HUES64 (cell line): ENCODE measurements around the gene ZBTB16.

Source experiments
- H3K27ac ChIP-seq: 2 replicates; pipeline ENCODE4 v1.7.0; 2013; ENCODE audit warnings: low read depth, low read length, inconsistent platforms
- H3K27me3 ChIP-seq: 2 replicates; pipeline ENCODE4 v1.6.1; 2013; ENCODE audit warnings: mild to moderate bottlenecking, low read length; ENCODE audit not compliant: insufficient read depth
- H3K36me3 ChIP-seq: 2 replicates; pipeline ENCODE4 v1.6.1; 2013; ENCODE audit warnings: mild to moderate bottlenecking, low read length; ENCODE audit not compliant: insufficient read depth
- H3K4me1 ChIP-seq: 2 replicates; pipeline ENCODE4 v1.6.1; 2013; ENCODE audit warnings: mild to moderate bottlenecking, low read length, moderate library complexity; ENCODE audit not compliant: insufficient read depth
- H3K4me3 ChIP-seq: 2 replicates; pipeline ENCODE4 v1.5.1; 2013; ENCODE audit warnings: mild to moderate bottlenecking, low read length, moderate library complexity
- H3K9ac ChIP-seq: 2 replicates; pipeline ENCODE4 v1.6.1; 2013; ENCODE audit warnings: mild to moderate bottlenecking, low read depth, low read length
- H3K9me3 ChIP-seq: 2 replicates; pipeline ENCODE4 v1.6.1; 2013; ENCODE audit warnings: low read depth, low read length; ENCODE audit not compliant: insufficient read depth
- WGBS: fragments of 150-250, 120-280 bp; methylation state at CpG from one replicate; pipeline ENCODE4 v1.1.7; 2013; ENCODE audit warnings: missing lambda C conversion rate; 5-methylcytosine and 5-hydroxymethylcytosine counted together

The ZBTB16 gene

DNA sequence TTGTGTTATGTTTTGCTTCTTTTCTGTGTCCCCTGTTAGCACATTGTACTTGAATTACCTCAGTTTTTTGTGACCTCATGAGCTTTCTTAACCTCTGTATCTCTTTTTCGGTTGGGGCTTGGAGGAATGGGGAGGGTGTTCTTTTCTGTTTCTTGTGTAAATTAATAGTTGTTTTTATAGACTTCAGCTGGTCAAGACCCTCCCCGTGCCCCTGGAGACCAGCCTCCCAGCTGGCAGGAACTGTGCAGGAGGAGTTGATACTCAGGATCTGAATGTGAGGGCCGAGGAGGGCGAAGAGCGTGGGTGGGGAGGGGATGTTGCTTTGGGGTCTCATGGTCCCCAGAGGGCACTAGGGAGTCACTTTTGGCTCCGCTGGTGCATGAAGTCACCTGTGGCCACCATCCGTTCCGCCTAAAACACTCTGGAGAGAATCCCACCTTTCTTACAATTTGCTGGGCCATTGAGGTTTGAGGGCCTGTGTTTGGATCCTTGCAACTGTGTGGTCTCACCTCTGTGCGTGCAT, 192.4 kb downstream of the ZBTB16 start:
- Histone ChIP-seq H3K9me3 (no peaks in the 10 kb centered on the region), H3K4me3 (no peak overlapping the region), H3K9ac (no peak overlapping the region), H3K27me3 (no peaks in the 10 kb centered on the region), H3K36me3 (no peaks in the 10 kb centered on the region), H3K4me1 (peaks cover 20% of the 10 kb centered on the region), H3K27ac (no peak overlapping the region)
- 65% methylated on average over 9 of the region's 9 CpGs for WGBS

DNA sequence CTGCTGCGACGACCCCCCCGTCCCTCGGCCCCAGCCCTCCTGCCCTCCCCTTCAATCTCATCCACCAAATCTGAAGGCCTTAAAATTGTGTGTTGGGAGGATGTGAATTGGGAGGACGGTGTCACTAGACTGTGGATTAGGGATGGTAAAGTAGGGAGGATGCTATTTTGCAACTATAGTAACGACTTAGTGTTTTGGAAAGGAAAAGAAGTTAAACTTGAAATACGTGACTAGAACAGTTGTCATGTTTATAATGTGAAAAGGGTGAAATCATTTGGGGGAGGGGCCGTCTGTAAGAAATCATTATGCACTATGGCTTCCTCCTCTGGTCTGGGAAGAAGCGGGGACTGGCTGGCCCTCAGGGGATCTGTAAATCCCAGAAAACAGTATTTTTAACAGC, 193.3 kb downstream of the ZBTB16 start:
- Histone ChIP-seq H3K27me3 (no peaks in the 10 kb centered on the region), H3K9ac (no peak overlapping the region), H3K4me1 (peaks cover 25% of the 10 kb centered on the region), H3K4me3 (no peak overlapping the region), H3K27ac (no peak overlapping the region), H3K36me3 (no peaks in the 10 kb centered on the region), H3K9me3 (no peaks in the 10 kb centered on the region)
- WGBS = 80% methylated on average over 5 of the region's 9 CpGs

GRCh38 chr11:114253771-114254170, 194.3 kb downstream of the ZBTB16 start:
- 82% methylated on average over 2 of the region's 2 CpGs for WGBS
- Histone ChIP-seq H3K9me3 (no peaks in the 10 kb centered on the region), H3K4me1 (peaks cover 25% of the 10 kb centered on the region), H3K27me3 (no peaks in the 10 kb centered on the region), H3K27ac (no peak overlapping the region), H3K4me3 (no peak overlapping the region), H3K9ac (no peak overlapping the region), H3K36me3 (no peaks in the 10 kb centered on the region)

- Histone ChIP-seq H3K27me3 (no peaks in the 10 kb centered on the region), H3K9me3 (no peaks in the 10 kb centered on the region), H3K36me3 (no peaks in the 10 kb centered on the region), H3K27ac (no peak overlapping the region), H3K9ac (no peak overlapping the region), H3K4me3 (no peak overlapping the region), H3K4me1 (peaks cover 25% of the 10 kb centered on the region)
- WGBS = 90% methylated on average over 12 of the region's 14 CpGs
These were observed 195.1 kb downstream of the ZBTB16 start for GRCh38 chr11:114254571-114255146.

GRCh38 chr11:114255289-114255688, 195.8 kb downstream of the ZBTB16 start:
- WGBS = 79% methylated on average over 11 of the region's 11 CpGs
- Histone ChIP-seq H3K27ac (no peak overlapping the region), H3K9me3 (no peaks in the 10 kb centered on the region), H3K9ac (no peak overlapping the region), H3K27me3 (no peaks in the 10 kb centered on the region), H3K4me1 (peaks cover 25% of the 10 kb centered on the region), H3K4me3 (no peak overlapping the region), H3K36me3 (no peaks in the 10 kb centered on the region)

DNA sequence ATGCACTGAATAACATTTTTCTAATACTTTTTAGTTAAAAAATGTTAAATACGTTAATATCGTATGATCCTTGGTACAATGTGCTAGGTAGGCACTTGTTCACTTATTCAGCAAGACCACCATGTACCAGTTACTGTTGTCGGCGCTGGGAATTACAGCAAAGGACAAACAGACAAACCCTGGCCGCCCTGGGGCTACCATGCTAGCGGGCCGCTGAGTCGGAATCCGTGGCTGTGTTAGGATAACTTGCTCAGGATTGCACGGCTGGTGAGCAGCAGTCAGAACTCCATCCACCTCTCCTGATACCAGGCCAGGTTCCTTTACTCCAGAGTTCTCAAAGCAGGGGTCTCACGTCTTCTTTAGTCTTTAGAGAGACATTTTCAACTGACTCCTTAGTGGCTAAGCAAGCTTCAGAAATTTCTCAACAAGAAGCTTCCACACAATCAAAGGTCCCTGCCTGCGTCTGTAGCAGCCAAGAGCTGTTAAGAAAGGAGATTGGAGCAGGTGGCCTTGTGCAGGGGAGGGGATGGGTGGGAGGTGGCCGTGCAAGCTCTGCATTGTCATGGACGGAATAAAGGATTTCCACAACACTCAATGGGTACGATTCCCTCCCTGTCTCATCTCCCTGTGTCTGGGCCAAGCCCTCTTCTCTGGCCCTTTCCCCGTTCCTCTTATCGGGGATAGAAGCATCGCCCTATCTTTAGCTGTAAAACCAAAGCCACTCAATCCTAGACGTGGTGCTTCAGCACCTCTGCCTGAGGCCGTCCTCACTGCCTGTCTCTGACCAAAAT, 196.9 kb downstream of the ZBTB16 start:
- no peak overlapping the region for H3K4me3 ChIP-seq
- no peaks in the 10 kb centered on the region for H3K36me3 ChIP-seq
- H3K9me3 ChIP-seq = no peaks in the 10 kb centered on the region
- no peak overlapping the region for H3K9ac ChIP-seq
- WGBS = 81% methylated on average over 20 of the region's 20 CpGs
- H3K27me3 ChIP-seq = no peaks in the 10 kb centered on the region
- peaks cover 25% of the 10 kb centered on the region for H3K4me1 ChIP-seq
- H3K27ac ChIP-seq = no peak overlapping the region

DNA sequence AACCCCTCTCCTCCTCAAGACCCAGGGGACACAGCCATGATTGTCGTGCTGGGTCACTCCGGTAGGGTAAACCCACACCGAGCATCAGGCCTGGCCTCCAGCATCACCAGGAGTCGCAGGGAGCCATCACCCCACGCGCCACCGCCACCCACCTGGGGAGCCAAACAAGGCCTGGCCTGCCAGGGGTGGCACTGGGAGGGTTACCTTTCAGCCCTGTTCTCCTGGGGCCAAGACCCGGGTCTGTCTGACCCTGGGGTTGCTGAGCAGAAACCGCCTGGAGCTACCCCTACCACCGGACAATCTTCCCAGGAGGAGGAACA, 197.4 kb downstream of the ZBTB16 start:
- peaks cover 22% of the 10 kb centered on the region for H3K4me1 ChIP-seq
- H3K27me3 ChIP-seq = no peaks in the 10 kb centered on the region
- H3K4me3 ChIP-seq = no peak overlapping the region
- no peak overlapping the region for H3K9ac ChIP-seq
- no peaks in the 10 kb centered on the region for H3K36me3 ChIP-seq
- H3K27ac ChIP-seq = no peak overlapping the region
- no peaks in the 10 kb centered on the region for H3K9me3 ChIP-seq
- WGBS = 89% methylated on average over 10 of the region's 10 CpGs

DNA sequence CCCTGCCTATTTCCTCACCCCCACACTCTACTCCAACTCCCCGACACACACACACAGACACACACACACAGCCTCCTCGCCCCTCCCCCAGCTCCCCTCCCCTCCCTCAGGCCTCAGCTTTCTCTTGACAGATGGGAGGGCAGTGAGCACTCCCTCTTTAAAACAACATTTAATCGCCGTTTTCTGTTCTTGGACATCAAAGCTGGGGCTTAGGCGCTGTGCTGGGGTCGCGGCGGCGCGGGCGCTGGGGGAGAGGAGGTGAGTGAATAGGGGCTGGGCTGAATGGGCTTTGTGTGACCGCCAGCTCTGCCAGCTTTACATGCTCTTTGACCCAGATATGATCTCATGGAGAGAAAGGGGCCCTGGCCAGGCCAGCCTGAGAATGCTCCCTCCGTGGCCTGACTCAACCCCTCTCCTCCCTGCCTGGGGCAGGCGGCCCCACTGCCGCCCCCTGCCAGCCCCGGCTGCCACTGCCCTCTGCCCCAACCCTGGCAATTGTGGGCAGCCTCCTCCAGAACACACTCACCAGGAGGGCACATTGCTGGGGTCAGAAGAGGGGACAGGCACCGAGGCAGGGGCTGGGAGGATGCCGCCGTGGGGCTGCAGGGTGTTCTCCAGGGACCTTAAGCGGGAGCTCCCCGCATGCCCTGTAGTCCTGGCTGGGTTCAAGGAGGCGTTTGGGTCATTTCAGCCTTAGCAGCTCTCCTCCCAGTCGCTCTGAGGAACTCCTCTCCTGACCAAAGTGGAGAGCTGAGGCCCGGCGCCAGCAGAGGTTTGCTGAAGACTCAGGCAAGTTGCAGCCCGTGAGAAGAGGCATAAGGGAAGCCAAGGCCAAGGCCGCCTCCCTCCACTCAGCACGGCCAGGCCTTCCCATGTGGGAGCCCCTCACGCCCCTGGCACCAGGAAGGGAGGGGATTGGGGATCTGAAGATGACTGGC, 198.4 kb downstream of the ZBTB16 start:
- no peak overlapping the region; the same call in 1 of the 2 replicates for H3K27ac ChIP-seq
- H3K4me3 ChIP-seq = no peak overlapping the region
- H3K36me3 ChIP-seq = no peaks in the 10 kb centered on the region
- H3K27me3 ChIP-seq = no peaks in the 10 kb centered on the region
- WGBS = 60% methylated on average over 29 of the region's 29 CpGs
- H3K9ac ChIP-seq = no peak overlapping the region
- H3K9me3 ChIP-seq = no peaks in the 10 kb centered on the region
- H3K4me1 ChIP-seq = peaks cover 15% of the 10 kb centered on the region

DNA sequence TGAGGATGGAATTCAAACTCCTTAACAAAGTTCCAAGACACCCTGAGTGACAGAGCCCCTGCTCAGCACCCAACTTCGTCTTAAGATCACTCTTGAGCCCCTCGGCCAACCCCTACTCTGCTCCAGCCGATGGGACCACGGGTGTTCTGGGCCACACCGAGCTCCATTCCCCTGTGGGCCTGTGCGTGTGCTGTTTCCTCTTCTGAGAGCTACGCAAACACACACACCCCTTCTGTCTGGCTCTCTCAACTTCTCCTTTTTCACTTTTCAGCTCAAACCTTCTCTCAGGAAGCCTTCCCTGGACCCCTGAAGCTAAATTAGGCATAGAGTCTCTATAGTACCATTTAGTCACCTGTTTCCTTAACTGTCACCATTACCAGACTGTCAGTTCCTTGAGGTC, 199.2 kb downstream of the ZBTB16 start:
- Histone ChIP-seq H3K27me3 (no peaks in the 10 kb centered on the region), H3K27ac (no peak overlapping the region), H3K4me3 (no peak overlapping the region), H3K4me1 (peaks cover 11% of the 10 kb centered on the region; the same call in 1 of the 2 replicates), H3K9me3 (no peaks in the 10 kb centered on the region), H3K36me3 (no peaks in the 10 kb centered on the region), H3K9ac (no peak overlapping the region)
- WGBS = 83% methylated on average over 7 of the region's 7 CpGs

DNA sequence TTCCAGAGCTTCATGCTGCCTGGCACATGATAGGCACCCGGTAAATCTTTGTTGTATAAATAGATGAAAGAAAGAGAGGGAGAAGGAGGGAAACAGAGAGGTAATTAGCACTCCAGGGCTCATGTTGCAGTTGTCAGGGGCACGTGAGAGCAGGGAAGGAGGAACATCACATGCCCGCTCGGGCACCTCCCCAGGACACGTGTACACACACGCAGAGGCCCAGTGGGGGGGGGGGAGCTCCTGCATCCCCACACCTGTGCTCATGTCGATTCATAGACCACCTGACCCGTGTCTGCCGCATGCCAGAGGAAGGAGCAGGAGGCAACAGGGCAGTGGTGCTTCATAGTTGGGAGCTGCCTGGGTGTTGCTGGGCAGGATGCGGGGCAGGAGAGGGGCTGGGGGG, 199.6 kb downstream of the ZBTB16 start:
- H3K4me1 ChIP-seq = peaks cover 11% of the 10 kb centered on the region; the same call in 1 of the 2 replicates

GRCh38 chr11:114259551-114259983, 200.1 kb downstream of the ZBTB16 start:
- H3K9ac ChIP-seq = no peak overlapping the region
- no peaks in the 10 kb centered on the region for H3K9me3 ChIP-seq
- WGBS = 89% methylated on average over 12 of the region's 12 CpGs
- H3K27ac ChIP-seq = no peak overlapping the region
- no peak overlapping the region for H3K4me3 ChIP-seq
- H3K27me3 ChIP-seq = no peaks in the 10 kb centered on the region
- no peaks in the 10 kb centered on the region for H3K36me3 ChIP-seq
- peaks cover 11% of the 10 kb centered on the region; the same call in 1 of the 2 replicates for H3K4me1 ChIP-seq

More for the DNA sequence above, 199.6 kb downstream of the ZBTB16 start:
- no peak overlapping the region for H3K4me3 ChIP-seq
- no peaks in the 10 kb centered on the region for H3K27me3 ChIP-seq
- 83% methylated on average over 10 of the region's 10 CpGs for WGBS
- H3K9ac ChIP-seq = no peak overlapping the region
- H3K36me3 ChIP-seq = no peaks in the 10 kb centered on the region
- no peaks in the 10 kb centered on the region for H3K9me3 ChIP-seq
- no peak overlapping the region for H3K27ac ChIP-seq
